HepG2 (cell line): ENCODE results near the gene AADACL4. TPM values are rescaled to one million over a fixed set of nuclear protein-coding genes. Genes with fewer than 3 reads are reported as not detected.

Experiments used
- ARID5B ChIP-seq: IDR thresholded peaks from 2 replicates; pipeline ENCODE4 v1.4.0; 2020; ENCODE audit warnings: mild to moderate bottlenecking, missing genetic modification reagents
- ATF7 ChIP-seq, 2 experiments: fragments of 450-650 bp in 1 of 2; sonication (generic) in 1 of 2; formaldehyde crosslinking in 1 of 2; IDR thresholded peaks; 2 replicates each; pipeline versions ENCODE4 v1.4.0 to v1.6.1; 2016 to 2020; ENCODE audit warnings: antibody characterized with exemption in 1 of 2, mild to moderate bottlenecking in 1 of 2, missing genetic modification reagents in 1 of 2
- BHLHE40 ChIP-seq: IDR thresholded peaks from 2 replicates; pipeline ENCODE4 v1.6.1; 2011; ENCODE audit warnings: low read length, improper control_type of control experiment
- DMAP1 ChIP-seq: IDR thresholded peaks from 2 replicates; pipeline ENCODE4 v1.6.1; 2016
- LCORL ChIP-seq, 2 experiments: fragments of 450-650 bp in 1 of 2; sonication (generic) in 1 of 2; formaldehyde crosslinking in 1 of 2; IDR thresholded peaks; 2 replicates each; pipeline versions ENCODE4 v1.5.0 to v1.6.1; 2017 to 2020; ENCODE audit warnings: antibody characterized with exemption in 1 of 2, missing genetic modification reagents in 1 of 2
- MEIS2 ChIP-seq: sonication (generic); formaldehyde crosslinking; IDR thresholded peaks from 2 replicates; pipeline ENCODE4 v1.9.0; 2021; ENCODE audit warnings: mild to moderate bottlenecking, missing genetic modification reagents
- MIXL1 ChIP-seq: IDR thresholded peaks from 2 replicates; pipeline ENCODE4 v1.6.1; 2016
- RBM39 ChIP-seq: fragments of 200-400 bp; formaldehyde crosslinking; IDR thresholded peaks from one replicate; pipeline ENCODE4 v1.6.1; 2018; ENCODE audit warnings: antibody characterized with exemption, mild to moderate bottlenecking, low read depth, low read length; ENCODE audit not compliant: poor library complexity, severe bottlenecking
- SPEN ChIP-seq: sonication (generic); formaldehyde crosslinking; IDR thresholded peaks from 2 replicates; pipeline ENCODE4 v1.5.1; 2020; ENCODE audit warnings: low read depth, mild to moderate bottlenecking, missing genetic modification reagents
- STAT5B ChIP-seq: sonication (generic); formaldehyde crosslinking; IDR thresholded peaks from 2 replicates; pipeline ENCODE4 v1.4.0; 2020; ENCODE audit warnings: missing genetic modification reagents
- ZGPAT ChIP-seq: IDR thresholded peaks from 2 replicates; pipeline ENCODE4 v1.6.1; 2016; ENCODE audit warnings: mild to moderate bottlenecking
- ZNF432 ChIP-seq: sonication (generic); formaldehyde crosslinking; IDR thresholded peaks from 2 replicates; pipeline ENCODE4 v1.5.0; 2020; ENCODE audit warnings: missing genetic modification reagents, mild to moderate bottlenecking, borderline replicate concordance
- ZNF530 ChIP-seq: sonication (generic); formaldehyde crosslinking; IDR thresholded peaks from 2 replicates; pipeline ENCODE4 v1.5.0; 2020; ENCODE audit warnings: low read depth, mild to moderate bottlenecking, missing genetic modification reagents
- ZNF678 ChIP-seq: sonication (generic); formaldehyde crosslinking; IDR thresholded peaks from 2 replicates; pipeline ENCODE4 v1.4.0; 2020; ENCODE audit warnings: mild to moderate bottlenecking, missing genetic modification reagents
- ZNF784 ChIP-seq: sonication (generic); formaldehyde crosslinking; IDR thresholded peaks from 2 replicates; pipeline ENCODE4 v1.5.1; 2020; ENCODE audit warnings: missing genetic modification reagents, mild to moderate bottlenecking, borderline replicate concordance
- polyA plus RNA-seq, 8 experiments: library from polyadenylated mRNA; depleted of rRNA in 3 of 8; stranded (reverse) in 7 of 8; unstranded in 1 of 8; fragments of >200 nt; fragmentation: Illumina TruSeq in 4 of 8; extraction: Trizol in 4 of 8; gene quantifications; 2 replicates each; pipeline versions ENCODE4 v1.2.1 to v1.2.3, GENCODE V29; 2011 to 2016; ENCODE audit warnings: low read depth in 4 of 8, missing spikeins in 1 of 8, mixed read lengths in 1 of 8; ENCODE audit not compliant: insufficient read depth in 1 of 8
- total RNA-seq, 5 experiments: library from RNA; depleted of rRNA; stranded (reverse); fragments of >200 nt; fragmentation: Illumina TruSeq; extraction: Trizol; gene quantifications; 2 replicates each; pipeline ENCODE4 v1.2.3, GENCODE V29; 2016; ENCODE audit warnings: low read depth in 1 of 5
- TF ChIP-seq, protein P1 (sequence below): sonication (generic); formaldehyde crosslinking; IDR thresholded peaks from 2 replicates; pipeline ENCODE4 v1.4.0; 2020; ENCODE audit warnings: low read depth, missing genetic modification reagents
- TF ChIP-seq, protein P2 (sequence below): sonication (generic); formaldehyde crosslinking; IDR thresholded peaks from 2 replicates; pipeline ENCODE4 v1.5.0; 2020; ENCODE audit warnings: missing genetic modification reagents

The AADACL4 gene
- total and polyA plus RNA-seq, 2 of the 13 experiments (the other 11 are each of a cell fraction or from before 2014, with no cell fraction given), result not detected

DNA sequence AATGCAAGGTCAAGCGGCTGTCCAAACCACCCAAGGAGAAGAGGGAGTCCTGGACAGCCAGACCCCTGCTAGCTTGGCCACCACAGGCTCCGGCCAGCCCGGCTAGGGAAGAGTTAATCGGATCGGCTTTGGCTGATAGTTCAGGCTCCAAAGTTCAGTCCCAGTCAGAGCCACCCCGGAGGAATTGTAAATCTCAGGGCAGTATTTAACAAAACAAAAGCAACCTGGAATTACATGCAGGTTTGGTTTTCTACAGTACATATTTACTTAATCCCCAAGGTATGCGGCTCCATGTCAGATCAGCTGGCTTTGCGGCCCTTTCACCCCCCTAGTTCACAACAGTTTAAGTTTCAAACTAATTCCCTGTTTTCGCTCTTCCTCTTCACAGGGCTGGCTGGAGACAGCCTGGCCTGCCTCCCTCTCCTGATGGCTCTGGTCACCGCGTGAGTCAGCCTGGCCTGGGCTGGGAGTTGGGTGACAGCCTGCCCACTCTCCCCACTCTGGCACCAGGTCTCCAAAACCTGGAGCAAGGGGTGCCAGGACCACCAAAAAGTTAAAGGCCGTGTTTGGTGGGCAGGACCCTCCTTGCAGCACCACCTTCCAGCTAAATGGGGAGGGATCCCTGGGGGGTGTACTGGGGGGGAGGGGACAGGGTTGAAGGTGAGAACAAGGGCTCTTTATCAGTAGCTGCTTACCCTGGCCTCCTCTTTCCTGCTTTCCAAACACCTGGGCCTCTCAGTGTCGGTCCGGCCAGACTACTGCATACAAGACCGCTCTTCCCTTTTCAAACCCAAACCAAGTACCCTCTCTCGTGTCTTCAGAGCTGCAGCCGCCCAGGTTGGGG lies 27.8 kb upstream of the AADACL4 start (continued):
- TF ChIP-seq, protein P1, sequence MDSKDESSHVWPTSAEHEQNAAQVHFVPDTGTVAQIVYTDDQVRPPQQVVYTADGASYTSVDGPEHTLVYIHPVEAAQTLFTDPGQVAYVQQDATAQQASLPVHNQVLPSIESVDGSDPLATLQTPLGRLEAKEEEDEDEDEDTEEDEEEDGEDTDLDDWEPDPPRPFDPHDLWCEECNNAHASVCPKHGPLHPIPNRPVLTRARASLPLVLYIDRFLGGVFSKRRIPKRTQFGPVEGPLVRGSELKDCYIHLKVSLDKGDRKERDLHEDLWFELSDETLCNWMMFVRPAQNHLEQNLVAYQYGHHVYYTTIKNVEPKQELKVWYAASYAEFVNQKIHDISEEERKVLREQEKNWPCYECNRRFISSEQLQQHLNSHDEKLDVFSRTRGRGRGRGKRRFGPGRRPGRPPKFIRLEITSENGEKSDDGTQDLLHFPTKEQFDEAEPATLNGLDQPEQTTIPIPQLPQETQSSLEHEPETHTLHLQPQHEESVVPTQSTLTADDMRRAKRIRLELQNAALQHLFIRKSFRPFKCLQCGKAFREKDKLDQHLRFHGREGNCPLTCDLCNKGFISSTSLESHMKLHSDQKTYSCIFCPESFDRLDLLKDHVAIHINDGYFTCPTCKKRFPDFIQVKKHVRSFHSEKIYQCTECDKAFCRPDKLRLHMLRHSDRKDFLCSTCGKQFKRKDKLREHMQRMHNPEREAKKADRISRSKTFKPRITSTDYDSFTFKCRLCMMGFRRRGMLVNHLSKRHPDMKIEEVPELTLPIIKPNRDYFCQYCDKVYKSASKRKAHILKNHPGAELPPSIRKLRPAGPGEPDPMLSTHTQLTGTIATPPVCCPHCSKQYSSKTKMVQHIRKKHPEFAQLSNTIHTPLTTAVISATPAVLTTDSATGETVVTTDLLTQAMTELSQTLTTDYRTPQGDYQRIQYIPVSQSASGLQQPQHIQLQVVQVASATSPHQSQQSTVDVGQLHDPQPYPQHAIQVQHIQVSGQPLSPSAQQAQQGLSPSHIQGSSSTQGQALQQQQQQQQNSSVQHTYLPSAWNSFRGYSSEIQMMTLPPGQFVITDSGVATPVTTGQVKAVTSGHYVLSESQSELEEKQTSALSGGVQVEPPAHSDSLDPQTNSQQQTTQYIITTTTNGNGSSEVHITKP (CRISPR knock-in tag), result no peak
- TF ChIP-seq ATF7 (IDR thresholded peaks at IDR 0.05), result no peak
- TF ChIP-seq ATF7 (CRISPR knock-in tag; IDR thresholded peaks at IDR 0.05), result no peak; the same call in none of the 2 replicates
- TF ChIP-seq DMAP1 (CRISPR knock-in tag), result peak; percentile 68; the same call in 1 of the 2 replicates
- TF ChIP-seq SPEN (CRISPR knock-in tag), result peak; percentile 66
- no peak for TF ChIP-seq ZNF784
- TF ChIP-seq BHLHE40, result no peak
- TF ChIP-seq ZNF530 (CRISPR knock-in tag), result no peak
- peak; percentile 15 for TF ChIP-seq RBM39
- TF ChIP-seq STAT5B, result no peak
- no peak for TF ChIP-seq ZNF678 (CRISPR knock-in tag)
- TF ChIP-seq ZNF432 (CRISPR knock-in tag), result no peak
- TF ChIP-seq LCORL (IDR thresholded peaks at IDR 0.05), result 0 out of 2 replicates have a peak, but pooled peaks have one; percentile 35
- peak; percentile 80 for TF ChIP-seq LCORL (CRISPR knock-in tag; IDR thresholded peaks at IDR 0.05)
- TF ChIP-seq, protein P2, sequence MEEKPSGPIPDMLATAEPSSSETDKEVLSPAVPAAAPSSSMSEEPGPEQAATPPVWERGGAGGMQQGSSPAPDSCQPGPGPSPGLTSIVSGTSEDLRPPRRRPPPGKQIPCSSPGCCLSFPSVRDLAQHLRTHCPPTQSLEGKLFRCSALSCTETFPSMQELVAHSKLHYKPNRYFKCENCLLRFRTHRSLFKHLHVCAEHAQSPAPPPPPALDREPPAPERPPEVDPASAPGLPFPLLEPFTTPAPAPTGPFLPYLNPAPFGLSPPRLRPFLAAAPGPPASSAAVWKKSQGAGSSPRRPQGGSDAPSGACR (CRISPR knock-in tag), result no peak
- TF ChIP-seq MIXL1 (CRISPR knock-in tag), result peak; percentile 77
- TF ChIP-seq MEIS2 (CRISPR knock-in tag), result no peak
- TF ChIP-seq ARID5B (CRISPR knock-in tag), result peak; percentile 91
- peak; percentile 78 for TF ChIP-seq ZGPAT (CRISPR knock-in tag)
